CD4-positive, CD25-positive, alpha-beta regulatory T cell (primary cell): ENCODE measurements around the gene LEKR1. TPM values are rescaled to one million over a fixed set of nuclear protein-coding genes. Genes with fewer than 3 reads are reported as not detected.

Source experiments
- ATAC-seq, 2 donors: fragments of 150-1000 bp; cut with Tn5 transposase; one replicate each; pipeline ENCODE4 v1.10.0; 2021; ENCODE audit warnings: low read depth in 2 of 2, moderate number of reproducible peaks in 2 of 2, moderate library complexity in 1 of 2
- DNase-seq, 3 donors: peaks; one replicate each; pipeline versions ENCODE4 v3.0.0 to v3.0.0-alpha.2; 2012 to 2022; ENCODE audit warnings: mixed read lengths in 1 of 3
- H3K27ac ChIP-seq: one replicate; pipeline ENCODE4 v1.7.0; 2013; ENCODE audit warnings: mild to moderate bottlenecking, low read length; ENCODE audit not compliant: insufficient read depth, poor library complexity, severe bottlenecking
- H3K27me3 ChIP-seq: one replicate; pipeline ENCODE4 v1.7.0; 2013; ENCODE audit warnings: low read length; ENCODE audit not compliant: control insufficient read depth, insufficient read depth
- H3K36me3 ChIP-seq: one replicate; pipeline ENCODE4 v1.7.0; 2013; ENCODE audit warnings: mild to moderate bottlenecking, low read length, moderate library complexity; ENCODE audit not compliant: control insufficient read depth, insufficient read depth
- H3K4me1 ChIP-seq: 2 replicates; pipeline ENCODE4 v1.7.0; 2013; ENCODE audit warnings: mild to moderate bottlenecking, low read length; ENCODE audit not compliant: insufficient read depth, control insufficient read depth, poor library complexity, severe bottlenecking
- H3K4me3 ChIP-seq: one replicate; pipeline ENCODE4 v1.7.0; 2013; ENCODE audit warnings: low read depth, mild to moderate bottlenecking, low read length, moderate library complexity
- H3K9me3 ChIP-seq, 2 experiments: 1 replicate in 1 of 2; 2 replicates in 1 of 2; pipeline ENCODE4 v1.7.0; 2013; ENCODE audit warnings: low read length in 2 of 2, mild to moderate bottlenecking in 1 of 2, moderate library complexity in 1 of 2; ENCODE audit not compliant: control insufficient read depth in 2 of 2
- H3K27ac Mint-ChIP-seq, 3 donors: one replicate each; pipeline ENCODE4 v1.8.0; 2020 to 2022; ENCODE audit warnings: mild to moderate bottlenecking in 3 of 3, mixed read lengths in 3 of 3, moderate library complexity in 2 of 3
- H3K27me3 Mint-ChIP-seq: one replicate; pipeline ENCODE4 v1.8.0; 2022; ENCODE audit warnings: mild to moderate bottlenecking, mixed read lengths
- H3K36me3 Mint-ChIP-seq: one replicate; pipeline ENCODE4 v1.8.0; 2020; ENCODE audit warnings: mixed read lengths
- H3K4me1 Mint-ChIP-seq, 4 donors: one replicate each; pipeline ENCODE4 v1.8.0; 2020 to 2022; ENCODE audit warnings: mixed read lengths in 4 of 4, mild to moderate bottlenecking in 1 of 4
- H3K4me3 Mint-ChIP-seq, 4 donors: one replicate each; pipeline ENCODE4 v1.8.0; 2020 to 2022; ENCODE audit warnings: mild to moderate bottlenecking in 4 of 4, mixed read lengths in 4 of 4, moderate library complexity in 3 of 4
- H3K9me3 Mint-ChIP-seq, 7 donors: one replicate each; pipeline ENCODE4 v1.8.0; 2020 to 2022; ENCODE audit warnings: mixed read lengths in 7 of 7, mild to moderate bottlenecking in 3 of 7, moderate library complexity in 2 of 7
- polyA plus RNA-seq, 4 donors: library from polyadenylated mRNA; unstranded; fragments of 300-500 nt; fragmentation: Illumina TruSeq; gene quantifications; one replicate each; pipeline ENCODE4 v1.2.3, GENCODE V29; 2021
- total RNA-seq: library from RNA; stranded (reverse); gene quantifications from one replicate; pipeline ENCODE4 v1.2.3, GENCODE V29; 2022

The LEKR1 gene
- total and polyA plus RNA-seq, 5 donors from 2014 or later, result 0.44 to 2.4 (median 0.99) TPM

DNA sequence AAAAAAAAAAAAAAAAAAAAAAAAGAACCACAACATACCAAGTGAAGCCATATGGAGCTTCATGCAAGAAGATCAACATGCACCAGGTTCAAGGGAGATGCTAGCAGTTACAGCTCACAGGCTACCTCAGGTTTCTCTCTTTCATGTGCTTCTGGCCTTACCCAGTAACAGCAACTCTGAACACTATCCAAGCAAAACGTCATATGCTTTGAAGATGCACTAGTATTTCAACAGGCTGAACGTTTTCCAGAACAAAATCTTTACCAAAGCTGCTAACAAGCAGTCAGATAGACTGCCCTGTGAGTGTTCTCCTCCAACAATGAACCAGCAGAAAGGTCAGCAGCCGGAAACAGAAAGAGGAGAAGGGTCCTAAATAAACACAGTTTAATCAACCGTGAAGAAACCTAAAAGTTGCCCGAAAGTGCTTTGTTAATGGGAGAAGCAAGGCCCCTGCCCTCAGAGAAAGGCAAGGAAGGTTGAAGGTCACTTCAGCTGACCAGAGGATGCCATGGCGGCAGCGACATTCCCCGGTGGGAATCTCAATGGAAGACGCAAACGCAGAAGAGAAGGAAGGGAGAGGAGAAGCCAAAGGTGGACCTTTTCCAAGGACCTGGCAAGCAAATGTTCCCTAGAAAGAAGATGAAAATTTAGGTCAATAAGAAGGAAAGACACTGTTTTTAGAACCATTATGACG, 253.7 kb downstream of the LEKR1 start:
- H3K4me3 Mint-ChIP-seq, result no peak overlapping the region
- Histone ChIP-seq H3K9me3 (no peaks in the 10 kb centered on the region), H3K4me3 (no peak overlapping the region), H3K36me3 (no peaks in the 10 kb centered on the region), H3K27me3 (no peaks in the 10 kb centered on the region), H3K27ac (no peak overlapping the region), H3K4me1 (peaks cover 10% of the 10 kb centered on the region)
- H3K27me3 Mint-ChIP-seq, result no peaks in the 10 kb centered on the region
- no peaks in the 10 kb centered on the region for H3K36me3 Mint-ChIP-seq
- DNase-seq (no peak), ATAC-seq (no peak)
- H3K9me3 Mint-ChIP-seq, result no peaks in the 10 kb centered on the region
- peaks cover 6 to 30% (median 9%) of the 10 kb centered on the region in 4 donors for H3K4me1 Mint-ChIP-seq
- peak overlapping the region in 2 of 3 donors; percentile 34 to 70 for H3K27ac Mint-ChIP-seq

DNA sequence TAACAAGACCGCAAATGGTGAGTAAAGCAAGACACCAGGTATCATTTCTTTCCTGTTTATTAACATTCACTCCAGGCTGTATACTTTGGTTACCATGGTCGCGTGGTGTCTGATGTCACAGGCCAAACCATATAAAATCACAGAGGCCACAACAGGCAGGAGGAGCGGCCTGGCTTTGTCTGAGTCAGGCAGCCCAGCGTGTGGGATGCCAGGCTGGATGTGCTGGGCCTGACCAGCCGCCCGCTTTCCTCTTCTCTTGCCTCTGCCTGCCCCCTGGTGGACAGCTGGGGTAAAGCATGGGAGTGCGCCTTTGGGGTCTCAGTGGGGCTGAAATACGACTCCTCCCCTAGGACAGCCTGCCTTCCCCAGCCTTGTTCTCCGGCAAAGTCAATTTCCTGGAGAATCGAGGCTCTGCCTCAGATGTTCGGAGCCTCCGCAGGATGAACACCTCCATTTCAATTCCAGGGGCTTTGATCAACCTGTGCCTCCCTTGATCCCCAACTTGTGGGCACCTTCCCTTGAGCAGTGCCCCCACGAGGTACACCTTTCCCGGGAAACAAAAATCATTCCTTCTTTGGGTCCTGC, 255.6 kb downstream of the LEKR1 start:
- Mint-ChIP-seq H3K9me3 (no peaks in the 10 kb centered on the region), H3K36me3 (no peaks in the 10 kb centered on the region), H3K4me3 (peak overlapping the region in 1 of 4 donors; percentile 24), H3K27ac (peak overlapping the region in 2 of 3 donors; percentile 30 to 67), H3K27me3 (no peaks in the 10 kb centered on the region), H3K4me1 (peaks cover 4 to 16% (median 9%) of the 10 kb centered on the region in 4 donors)
- no peaks in the 10 kb centered on the region for H3K9me3 ChIP-seq
- peaks cover 10% of the 10 kb centered on the region for H3K4me1 ChIP-seq
- ATAC-seq (peak; percentile 83 to 84), DNase-seq (peak; percentile 73 to 77 (median 73))
- no peak overlapping the region for H3K4me3 ChIP-seq
- no peaks in the 10 kb centered on the region for H3K27me3 ChIP-seq
- H3K36me3 ChIP-seq, result no peaks in the 10 kb centered on the region
- peak overlapping the region; percentile 44 for H3K27ac ChIP-seq

DNA sequence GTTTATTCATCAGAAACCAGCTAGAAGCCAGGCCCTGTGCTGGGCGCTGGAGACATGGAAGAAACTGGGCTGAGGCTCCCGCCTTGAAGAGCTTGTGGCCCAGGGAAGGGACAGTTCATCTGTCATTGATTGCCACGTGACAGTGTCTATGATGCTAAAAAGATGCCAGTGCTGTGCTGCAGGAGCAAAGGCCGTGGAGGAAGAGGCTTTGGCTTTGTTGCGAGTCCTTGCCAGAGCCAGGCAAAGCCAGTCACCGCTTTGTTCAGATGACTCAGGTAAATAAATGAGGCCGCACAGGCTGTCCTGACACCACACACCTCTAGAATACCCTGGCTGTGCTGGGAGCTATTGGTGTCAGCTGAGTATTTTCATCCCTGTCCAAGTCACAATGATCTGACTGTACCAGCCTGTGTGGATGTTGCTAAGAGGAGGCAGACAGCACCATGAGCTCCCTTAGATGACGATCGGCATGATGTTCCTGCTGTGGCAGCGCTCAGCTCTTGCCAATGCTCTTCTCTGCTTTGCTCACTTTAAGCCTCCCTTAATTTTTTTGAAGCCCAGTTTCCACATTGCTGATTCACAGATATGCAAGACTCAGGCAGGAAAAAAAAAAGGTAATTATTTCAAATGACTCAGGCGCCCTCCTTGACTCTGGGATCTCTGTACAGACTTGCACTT, 256.3 kb downstream of the LEKR1 start:
- no peaks in the 10 kb centered on the region for H3K9me3 Mint-ChIP-seq
- H3K4me3 Mint-ChIP-seq, result no peak overlapping the region

DNA sequence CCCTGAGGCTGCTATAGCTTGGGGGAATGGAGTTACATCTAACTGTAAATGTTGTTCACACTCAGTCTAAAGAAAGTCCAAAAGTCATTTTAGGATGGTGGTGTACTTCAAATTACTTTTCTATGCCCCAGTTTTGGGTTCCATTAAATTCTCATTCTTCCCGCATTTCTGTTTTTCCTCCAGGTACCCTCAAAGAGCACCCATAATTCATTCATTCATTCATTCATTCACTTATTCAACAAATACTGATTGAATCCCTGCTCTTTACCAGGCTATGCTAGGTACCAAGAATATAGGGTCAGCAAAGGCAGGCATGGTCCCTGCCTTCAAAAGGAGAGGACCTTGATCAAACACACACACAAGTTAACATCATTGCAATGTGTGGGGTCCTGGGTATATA, 257.7 kb downstream of the LEKR1 start:
- H3K4me3 ChIP-seq, result no peak overlapping the region
- H3K27me3 Mint-ChIP-seq, result no peaks in the 10 kb centered on the region
- H3K4me1 Mint-ChIP-seq, result peaks cover 6 to 20% (median 14%) of the 10 kb centered on the region in 4 donors
- no peak overlapping the region for H3K27ac Mint-ChIP-seq
- H3K9me3 ChIP-seq, result no peaks in the 10 kb centered on the region
- no peaks in the 10 kb centered on the region for H3K27me3 ChIP-seq
- H3K4me1 ChIP-seq, result peaks cover 10% of the 10 kb centered on the region
- no peaks in the 10 kb centered on the region for H3K36me3 ChIP-seq
- DNase-seq (no peak), ATAC-seq (no peak)
- no peaks in the 10 kb centered on the region for H3K36me3 Mint-ChIP-seq
- H3K4me3 Mint-ChIP-seq, result no peak overlapping the region
- no peaks in the 10 kb centered on the region for H3K9me3 Mint-ChIP-seq
- no peak overlapping the region for H3K27ac ChIP-seq

More for the DNA sequence above, 256.3 kb downstream of the LEKR1 start:
- no peak for ATAC-seq
- Mint-ChIP-seq H3K27ac (peak overlapping the region in 1 of 3 donors; percentile 67), H3K36me3 (no peaks in the 10 kb centered on the region), H3K4me1 (peaks cover 4 to 16% (median 9%) of the 10 kb centered on the region in 4 donors), H3K27me3 (no peaks in the 10 kb centered on the region)
- no peak overlapping the region for H3K27ac ChIP-seq
- H3K4me3 ChIP-seq, result no peak overlapping the region
- H3K36me3 ChIP-seq, result no peaks in the 10 kb centered on the region
- DNase-seq, result no peak
- H3K27me3 ChIP-seq, result no peaks in the 10 kb centered on the region
- peaks cover 10% of the 10 kb centered on the region for H3K4me1 ChIP-seq
- no peaks in the 10 kb centered on the region for H3K9me3 ChIP-seq

DNA sequence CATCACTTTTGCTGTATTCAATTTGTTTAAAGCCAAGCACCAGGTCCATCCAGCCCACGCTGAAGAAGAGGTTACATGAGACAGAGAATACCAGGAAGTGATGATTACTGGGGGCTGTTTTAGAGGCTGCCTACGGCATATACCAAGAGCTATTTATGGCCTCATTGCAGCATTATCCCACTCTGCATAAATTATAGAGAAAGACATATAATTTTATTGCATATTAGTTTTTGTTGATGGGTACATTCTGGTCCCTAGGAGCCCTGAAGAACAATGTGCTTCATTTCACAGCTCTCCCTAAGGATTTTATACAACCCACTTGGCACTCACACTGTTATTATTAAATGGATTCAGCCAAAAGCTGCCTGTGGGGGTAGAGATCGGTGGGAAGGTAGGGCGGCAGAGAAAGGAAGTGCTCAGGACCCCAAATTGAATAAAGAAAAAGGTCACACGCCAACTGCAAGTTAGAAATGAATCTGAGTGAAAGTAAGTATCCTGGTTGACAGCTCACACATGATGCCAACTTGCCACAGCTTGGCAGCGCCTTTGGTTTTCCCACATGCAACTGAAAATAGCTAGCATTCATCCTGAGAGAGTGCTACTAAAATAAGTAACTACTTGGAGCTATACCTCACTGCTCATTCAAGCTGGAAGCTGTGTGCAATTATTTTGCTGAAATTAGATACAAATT, 260.1 kb downstream of the LEKR1 start:
- Histone ChIP-seq H3K27me3 (no peaks in the 10 kb centered on the region), H3K4me1 (peaks cover 24% of the 10 kb centered on the region), H3K27ac (no peak overlapping the region), H3K4me3 (no peak overlapping the region), H3K9me3 (no peaks in the 10 kb centered on the region), H3K36me3 (no peaks in the 10 kb centered on the region)
- H3K27ac Mint-ChIP-seq, result no peak overlapping the region
- H3K27me3 Mint-ChIP-seq, result peaks cover 4% of the 10 kb centered on the region
- H3K9me3 Mint-ChIP-seq, result no peaks in the 10 kb centered on the region
- DNase-seq (no peak), ATAC-seq (no peak)
- peaks cover 19 to 39% (median 32%) of the 10 kb centered on the region in 4 donors for H3K4me1 Mint-ChIP-seq
- H3K4me3 Mint-ChIP-seq, result peak overlapping the region in 2 of 4 donors; percentile 59 to 65
- H3K36me3 Mint-ChIP-seq, result no peaks in the 10 kb centered on the region

DNA sequence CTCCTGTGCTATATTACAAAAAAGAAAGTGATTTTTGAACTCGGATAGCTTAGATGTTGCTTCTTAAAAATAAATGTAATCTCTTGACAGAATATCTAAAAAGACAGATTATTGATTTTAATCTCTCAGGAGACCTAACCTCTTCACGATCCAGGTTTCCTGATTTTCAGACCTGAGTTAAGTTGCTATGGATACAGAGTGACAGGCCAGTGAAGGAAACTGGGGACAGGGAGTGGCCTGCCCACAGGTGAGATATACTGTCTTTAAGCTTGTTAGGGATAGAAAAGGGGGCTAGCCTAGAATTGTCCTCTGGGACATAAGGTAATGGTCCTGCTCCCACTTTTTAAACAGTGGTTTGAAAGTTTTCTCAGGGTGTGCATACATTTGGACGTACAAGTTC, 260.6 kb downstream of the LEKR1 start:
- H3K27me3 ChIP-seq, result no peaks in the 10 kb centered on the region
- H3K4me1 ChIP-seq, result peaks cover 18% of the 10 kb centered on the region
- H3K9me3 ChIP-seq, result no peaks in the 10 kb centered on the region
- H3K4me3 ChIP-seq, result no peak overlapping the region
- Mint-ChIP-seq H3K9me3 (no peaks in the 10 kb centered on the region), H3K27ac (no peak overlapping the region), H3K4me3 (peak overlapping the region in 2 of 4 donors; percentile 9 to 16), H3K27me3 (peaks cover 4% of the 10 kb centered on the region), H3K4me1 (peaks cover 16 to 33% (median 27%) of the 10 kb centered on the region in 4 donors), H3K36me3 (no peaks in the 10 kb centered on the region)
- no peak overlapping the region for H3K27ac ChIP-seq
- ATAC-seq (no peak), DNase-seq (no peak)
- no peaks in the 10 kb centered on the region for H3K36me3 ChIP-seq

DNA sequence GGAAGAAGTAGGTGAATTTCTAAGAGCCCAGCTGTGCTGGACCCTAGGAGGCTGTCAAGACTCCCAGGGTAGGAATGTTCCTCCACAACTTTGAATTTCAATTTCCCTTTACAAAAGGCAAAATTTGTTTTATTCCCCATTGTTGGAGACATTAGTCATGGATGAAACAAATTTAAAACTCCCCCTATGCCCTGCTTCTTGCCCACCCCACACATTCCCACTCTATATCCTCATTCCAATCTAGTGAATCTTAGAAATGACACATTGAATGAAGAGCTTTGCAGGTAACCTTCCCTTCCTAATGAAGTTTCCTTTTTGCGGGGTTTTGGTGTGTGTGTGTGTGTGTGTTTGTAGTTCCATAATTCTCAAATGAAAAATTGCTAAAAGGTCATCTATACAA, 261.2 kb downstream of the LEKR1 start:
- Histone ChIP-seq H3K4me3 (no peak overlapping the region), H3K9me3 (no peaks in the 10 kb centered on the region), H3K27me3 (no peaks in the 10 kb centered on the region), H3K27ac (no peak overlapping the region), H3K36me3 (no peaks in the 10 kb centered on the region), H3K4me1 (peaks cover 15% of the 10 kb centered on the region)
- no peak for ATAC-seq
- Mint-ChIP-seq H3K27ac (no peak overlapping the region), H3K4me3 (peak overlapping the region in 3 of 4 donors; percentile 8 to 89 (median 11)), H3K36me3 (no peaks in the 10 kb centered on the region), H3K9me3 (peaks cover 0 to 2% (median 0%) of the 10 kb centered on the region in 7 donors), H3K4me1 (peaks cover 13 to 28% (median 25%) of the 10 kb centered on the region in 4 donors), H3K27me3 (peaks cover 4% of the 10 kb centered on the region)
- no peak for DNase-seq
